Measurements from ENCODE around the gene SPRING1. TPM values are rescaled to one million over a fixed set of nuclear protein-coding genes. Genes with fewer than 3 reads are reported as not detected.
"Not testable (repeated sequence)": the region's sequence is repeated elsewhere in the genome, so short reads cannot be mapped to it uniquely, and the experiment has no call there.

SPRING1 gene
- total RNA-seq, 1 donor from 2014 or later: 31.6 TPM

- CTCF ChIA-PET: interaction anchor here (1.3 to 1.4 kb wide), 2 partner anchors 121 to 123 kb away, joined by 5 to 7 read pairs; partner anchors contain the start of gene HRK
- intact Hi-C loops (cut with micrococcal nuclease): loop anchor here (5.0 kb wide), 1 partner anchor 122 kb away; the partner anchor contains the start of gene HRK
These were observed 22.1 kb upstream of the SPRING1 start for GRCh38 chr12:116759783-116760621.

GRCh38 chr12:116754783-116755182, 16.9 kb upstream of the SPRING1 start:
- H3K27ac Mint-ChIP-seq; POLR2A ChIA-PET; H3K4me3 Mint-ChIP-seq; CTCF ChIA-PET; ATAC-seq (ENCODE audit: low read depth); H3K9me3 Mint-ChIP-seq; H3K4me1 Mint-ChIP-seq; DNase-seq; H3K27me3 Mint-ChIP-seq: not testable (repeated sequence)
- H3K36me3 Mint-ChIP-seq (ENCODE audit: low read depth): peaks cover 25% of the 10 kb centered on the region
- intact Hi-C loops (cut with micrococcal nuclease): loop anchor here (5.0 kb wide), 1 partner anchor 128 kb away; the partner anchor contains the start of gene HRK

More at GRCh38 chr12:116759783-116760621, 22.1 kb upstream of the SPRING1 start:
- DNase-seq: no peak
- no peak for TF ChIP-seq CTCF (IDR thresholded peaks at IDR 0.05)
- POLR2A ChIA-PET: no interaction called here
- H3K4me1 Mint-ChIP-seq: peaks cover 5% of the 10 kb centered on the region
- peaks cover 22% of the 10 kb centered on the region for H3K36me3 Mint-ChIP-seq (ENCODE audit: low read depth)
- no peaks in the 10 kb centered on the region for H3K27me3 Mint-ChIP-seq
- no peaks in the 10 kb centered on the region for H3K9me3 Mint-ChIP-seq
- peak; percentile 37 for ATAC-seq (ENCODE audit: low read depth)
- no peak overlapping the region for H3K27ac Mint-ChIP-seq
- H3K4me3 Mint-ChIP-seq: peak overlapping the region; percentile 66

GRCh38 chr12:116754097-116754496, 16.2 kb upstream of the SPRING1 start:
- H3K27ac Mint-ChIP-seq; ATAC-seq (ENCODE audit: low read depth); H3K4me1 Mint-ChIP-seq; H3K9me3 Mint-ChIP-seq; CTCF ChIA-PET; DNase-seq; POLR2A ChIA-PET; intact Hi-C loops (cut with micrococcal nuclease); H3K4me3 Mint-ChIP-seq; H3K27me3 Mint-ChIP-seq: not testable (repeated sequence)
- peaks cover 22% of the 10 kb centered on the region for H3K36me3 Mint-ChIP-seq (ENCODE audit: low read depth)

- Mint-ChIP-seq H3K4me3 (no peak overlapping the region), H3K27ac (no peak overlapping the region), H3K27me3 (no peaks in the 10 kb centered on the region), H3K4me1 (no peaks in the 10 kb centered on the region), H3K36me3 (ENCODE audit: low read depth) (peaks cover 21% of the 10 kb centered on the region), H3K9me3 (no peaks in the 10 kb centered on the region)
- no peak for TF ChIP-seq CTCF (IDR thresholded peaks at IDR 0.05)
- ATAC-seq (ENCODE audit: low read depth) (no peak), DNase-seq (no peak)
- POLR2A ChIA-PET: no interaction called here
- CTCF ChIA-PET: no interaction called here
- intact Hi-C loops (cut with micrococcal nuclease): no loop called here
These were observed 12.4 kb upstream of the SPRING1 start for GRCh38 chr12:116750298-116750697.

GRCh38 chr12:116749884-116750283, 12.0 kb upstream of the SPRING1 start:
- TF ChIP-seq CTCF (IDR thresholded peaks at IDR 0.05): no peak
- intact Hi-C loops (cut with micrococcal nuclease): no loop called here
- Mint-ChIP-seq H3K27ac (no peak overlapping the region), H3K36me3 (ENCODE audit: low read depth) (peaks cover 18% of the 10 kb centered on the region), H3K27me3 (no peaks in the 10 kb centered on the region), H3K4me1 (no peaks in the 10 kb centered on the region), H3K9me3 (no peaks in the 10 kb centered on the region), H3K4me3 (no peak overlapping the region)
- ATAC-seq (ENCODE audit: low read depth) (no peak), DNase-seq (no peak)
- POLR2A ChIA-PET: no interaction called here
- CTCF ChIA-PET: no interaction called here

GRCh38 chr12:116745554-116745953, 7.7 kb upstream of the SPRING1 start:
- Mint-ChIP-seq H3K27ac (no peak overlapping the region), H3K4me1 (no peaks in the 10 kb centered on the region), H3K9me3 (no peaks in the 10 kb centered on the region), H3K4me3 (no peak overlapping the region), H3K36me3 (ENCODE audit: low read depth) (peaks cover 6% of the 10 kb centered on the region), H3K27me3 (no peaks in the 10 kb centered on the region)
- CTCF ChIA-PET: no interaction called here
- DNase-seq (no peak), ATAC-seq (ENCODE audit: low read depth) (no peak)
- TF ChIP-seq CTCF (IDR thresholded peaks at IDR 0.05): no peak
- POLR2A ChIA-PET: no interaction called here
- intact Hi-C loops (cut with micrococcal nuclease): no loop called here
